A549 (cell line): Measurements from ENCODE around the gene AFF3. TPM values are rescaled to one million over a fixed set of nuclear protein-coding genes. Genes with fewer than 3 reads are reported as not detected.

Experiments used
- ATAC-seq, 2 experiments: fragments of 200-7000 bp in 1 of 2; fragments of >200 bp in 1 of 2; cut with Nextera tagmentation in 1 of 2; cut with Tn5 transposase in 1 of 2; 3 replicates each; pipeline versions ENCODE4 v1.8.0 to v1.9.1; 2018 to 2020; ENCODE audit warnings: mild to moderate bottlenecking in 1 of 2, moderate library complexity in 1 of 2
- CTCF ChIA-PET: fragments of 300-600 bp; sonication (Branson Sonifier 250); formaldehyde crosslinking; extraction: SDS; loops from one replicate; lab custom pipeline; 2021; ENCODE audit warnings: antibody characterized with exemption, inconsistent platforms; lab: Yijun Ruan, JAX
- POLR2A ChIA-PET: fragments of 350-600 bp; formaldehyde crosslinking; extraction: SDS; loops from one replicate; lab custom pipeline; 2021; ENCODE audit warnings: antibody characterized with exemption, inconsistent platforms; lab: Yijun Ruan, JAX
- DNase-seq, 2 experiments: peaks; one replicate each; pipeline versions ENCODE4 v3.0.0 to v3.0.0-alpha.2; 2011 to 2016; ENCODE audit warnings: low read depth in 1 of 2, low spot score in 1 of 2
- FAIRE-seq: peaks from 2 replicates; lab custom pipeline; 2011; peaks lifted over from hg19 to GRCh38; lab: Jason Lieb, UNC
- H3K27ac ChIP-seq, 2 experiments: fragments of >200 bp; sonication (Bioruptor Twin); formaldehyde crosslinking; 3 replicates each; pipeline ENCODE4 v1.5.1; 2016 to 2017
- H3K4me1 ChIP-seq: fragments of >200 bp; sonication (Bioruptor Twin); formaldehyde crosslinking; 3 replicates; pipeline ENCODE4 v1.6.1; 2016
- H3K4me2 ChIP-seq: fragments of >200 bp; sonication (Bioruptor Twin); formaldehyde crosslinking; 3 replicates; pipeline ENCODE4 v1.6.1; 2016
- H3K4me3 ChIP-seq: fragments of >200 bp; sonication (Bioruptor Twin); formaldehyde crosslinking; 3 replicates; pipeline ENCODE4 v1.5.1; 2016
- H3K9me3 ChIP-seq: fragments of >200 bp; sonication (Bioruptor Twin); formaldehyde crosslinking; 3 replicates; pipeline ENCODE4 v1.6.1; 2016
- ATOH8 ChIP-seq: fragments of 250-450 bp; sonication (Bioruptor Pico); IDR thresholded peaks from 2 replicates; pipeline ENCODE4 v1.5.0; 2020; ENCODE audit warnings: low read depth, mild to moderate bottlenecking, moderate library complexity
- CEBPB ChIP-seq, 2 experiments: fragments of >200 bp in 1 of 2; sonication (Bioruptor Twin) in 1 of 2; formaldehyde crosslinking in 1 of 2; IDR thresholded peaks; 2 replicates each; pipeline ENCODE4 v1.6.1; 2012 to 2016
- CHD2 ChIP-seq: fragments of 150-350 bp; IDR thresholded peaks from 2 replicates; pipeline ENCODE4 v1.6.1; 2014; ENCODE audit warnings: low read length; ENCODE audit not compliant: partially characterized antibody
- E2F6 ChIP-seq: IDR thresholded peaks from 2 replicates; pipeline ENCODE4 v1.6.1; 2012; ENCODE audit warnings: low read depth, borderline replicate concordance
- EHF ChIP-seq: fragments of 250-450 bp; sonication (Bioruptor Pico); IDR thresholded peaks from 2 replicates; pipeline ENCODE4 v1.5.0; 2020; ENCODE audit warnings: mild to moderate bottlenecking
- EHMT2 ChIP-seq: fragments of 200-600 bp; sonication (generic); IDR thresholded peaks from 2 replicates; pipeline ENCODE4 v1.6.1; 2016; ENCODE audit warnings: antibody characterized with exemption, low read depth, mild to moderate bottlenecking, moderate library complexity
- ESRRA ChIP-seq: fragments of 150-350 bp; IDR thresholded peaks from 2 replicates; pipeline ENCODE4 v1.6.1; 2014; ENCODE audit warnings: mild to moderate bottlenecking, low read length, borderline replicate concordance
- GATA3 ChIP-seq: IDR thresholded peaks from 2 replicates; pipeline ENCODE4 v1.6.1; 2012; ENCODE audit warnings: borderline replicate concordance
- HDAC2 ChIP-seq: fragments of 200-600 bp; sonication (generic); IDR thresholded peaks from 2 replicates; pipeline ENCODE4 v1.6.1; 2016
- HOXB13 ChIP-seq: fragments of 250-450 bp; sonication (Bioruptor Pico); IDR thresholded peaks from 2 replicates; pipeline ENCODE4 v1.5.0; 2020; ENCODE audit warnings: low read depth, mild to moderate bottlenecking, moderate library complexity
- HOXB5 ChIP-seq: fragments of 250-450 bp; sonication (Bioruptor Pico); IDR thresholded peaks from 2 replicates; pipeline ENCODE4 v1.5.0; 2020; ENCODE audit warnings: mild to moderate bottlenecking, moderate library complexity
- JUN ChIP-seq, 2 experiments: fragments of >200 bp; sonication (Bioruptor Twin); formaldehyde crosslinking; IDR thresholded peaks; 2 replicates in 1 of 2; 3 replicates in 1 of 2; pipeline ENCODE4 v1.6.1; 2016 to 2017
- KDM1A ChIP-seq: fragments of 200-600 bp; sonication (generic); IDR thresholded peaks from 2 replicates; pipeline ENCODE4 v1.6.1; 2016; ENCODE audit warnings: low read depth, mild to moderate bottlenecking
- KDM5A ChIP-seq: fragments of 200-600 bp; sonication (generic); IDR thresholded peaks from 2 replicates; pipeline ENCODE4 v1.6.1; 2016; ENCODE audit warnings: antibody characterized with exemption, mild to moderate bottlenecking
- NR3C1 ChIP-seq: fragments of >200 bp; sonication (Bioruptor Twin); formaldehyde crosslinking; IDR thresholded peaks from 3 replicates; pipeline ENCODE4 v1.6.1; 2017
- PHF8 ChIP-seq: fragments of 200-600 bp; sonication (generic); IDR thresholded peaks from 2 replicates; pipeline ENCODE4 v1.6.1; 2016; ENCODE audit warnings: low read depth, mild to moderate bottlenecking, antibody characterized with exemption, moderate library complexity, borderline replicate concordance
- POLR2A ChIP-seq: IDR thresholded peaks from 2 replicates; pipeline ENCODE4 v1.6.1; 2012; ENCODE audit warnings: mild to moderate bottlenecking, low read length
- POLR2AphosphoS2 ChIP-seq: conservative IDR thresholded peaks from 2 replicates; pipeline ENCODE4 v1.6.1; 2012; ENCODE audit warnings: low read length, improper control_type of control experiment, inconsistent platforms
- RAD21 ChIP-seq, 2 experiments: fragments of >200 bp in 1 of 2; sonication (Bioruptor Twin) in 1 of 2; formaldehyde crosslinking in 1 of 2; IDR thresholded peaks in 1 of 2; conservative IDR thresholded peaks in 1 of 2; 2 replicates in 1 of 2; 3 replicates in 1 of 2; pipeline ENCODE4 v1.6.1; 2012 to 2018; ENCODE audit warnings: inconsistent platforms in 1 of 2
- RARB ChIP-seq: fragments of 250-450 bp; sonication (Bioruptor Pico); IDR thresholded peaks from 2 replicates; pipeline ENCODE4 v1.8.0; 2021; ENCODE audit warnings: mild to moderate bottlenecking, moderate library complexity
- RCOR1 ChIP-seq: fragments of 150-350 bp; IDR thresholded peaks from 2 replicates; pipeline ENCODE4 v1.6.1; 2014; ENCODE audit warnings: antibody characterized with exemption, low read length, low read depth
- REST ChIP-seq: fragments of 200-600 bp; sonication (generic); IDR thresholded peaks from 2 replicates; pipeline ENCODE4 v1.6.1; 2016; ENCODE audit warnings: antibody characterized with exemption, mild to moderate bottlenecking, moderate library complexity
- RFX5 ChIP-seq: fragments of 450-650 bp; IDR thresholded peaks from 2 replicates; pipeline ENCODE4 v1.7.1; 2014; ENCODE audit warnings: antibody characterized with exemption, mild to moderate bottlenecking, moderate library complexity
- RNF2 ChIP-seq: fragments of 200-600 bp; sonication (generic); IDR thresholded peaks from 2 replicates; pipeline ENCODE4 v1.6.1; 2016; ENCODE audit warnings: low read depth, mild to moderate bottlenecking, antibody characterized with exemption, moderate library complexity, borderline replicate concordance
- SMC3 ChIP-seq: fragments of >200 bp; sonication (Bioruptor Twin); formaldehyde crosslinking; IDR thresholded peaks from 3 replicates; pipeline ENCODE4 v1.6.1; 2018; ENCODE audit warnings: inconsistent platforms
- SREBF2 ChIP-seq: fragments of 450-650 bp; IDR thresholded peaks from 2 replicates; pipeline ENCODE4 v1.6.1; 2014; ENCODE audit warnings: mild to moderate bottlenecking, moderate library complexity
- TFCP2L1 ChIP-seq: fragments of 250-450 bp; sonication (Bioruptor Pico); IDR thresholded peaks from 2 replicates; pipeline ENCODE4 v1.5.0; 2021; ENCODE audit warnings: mild to moderate bottlenecking
- ZNF302 ChIP-seq: fragments of 250-450 bp; sonication (Bioruptor Pico); IDR thresholded peaks from 2 replicates; pipeline ENCODE4 v1.9.0; 2021; ENCODE audit warnings: inconsistent platforms, mild to moderate bottlenecking, moderate library complexity
- WGBS: methylation state at CpG from one replicate; pipeline ENCODE4 v1.1.6; 2017; ENCODE audit errors: missing lambda C conversion rate; 5-methylcytosine and 5-hydroxymethylcytosine counted together
- polyA plus RNA-seq, 4 experiments: library from polyadenylated mRNA; depleted of rRNA in 3 of 4; stranded (reverse); fragments of >200 nt; fragmentation: RNase III in 1 of 4; extraction: RNeasy Plus Mini Kit Qiagen cat#74134 plus additional on column Dnase treatment in 1 of 4; gene quantifications; 2 replicates in 3 of 4; 3 replicates in 1 of 4; pipeline ENCODE4 v1.2.3, GENCODE V29; 2011 to 2017

The AFF3 gene
- polyA plus RNA-seq, 2 of the 4 experiments (the other 2 are of a cell fraction), result not detected

GRCh38 chr2:99512181-99512591 lies 630.2 kb downstream of the AFF3 start:
- POLR2A ChIA-PET, result no interaction called here
- FAIRE-seq, result no peak
- DNase-seq, result no peak
- Histone ChIP-seq H3K27ac (no peak overlapping the region), H3K4me3 (no peak overlapping the region), H3K4me1 (no peaks in the 10 kb centered on the region), H3K4me2 (no peak overlapping the region), H3K9me3 (no peaks in the 10 kb centered on the region)
- WGBS, result 78% methylated on average over 1 of the region's 1 CpG
- TF ChIP-seq CEBPB (IDR thresholded peaks at IDR 0.05) (no peak), REST (no peak), SMC3 (no peak), RFX5 (no peak), KDM5A (no peak), ESRRA (no peak), E2F6 (no peak), PHF8 (no peak), CHD2 (no peak), TFCP2L1 (CRISPR knock-in tag) (no peak), EHF (no peak), POLR2AphosphoS2 (no peak), KDM1A (no peak)
- no peak for ATAC-seq
- CTCF ChIA-PET, result interaction anchor here (1.4 kb wide), 1 partner anchor 749 kb away, joined by 3 read pairs; no protein-coding TSS in a partner anchor

GRCh38 chr2:99509387-99509786 lies 633.0 kb downstream of the AFF3 start:
- ChIA-PET CTCF (interaction anchor here (1.4 kb wide), 1 partner anchor 19 kb away, joined by 3 read pairs; the partner anchor contains the start of gene REV1), POLR2A (no interaction called here)
- no peak for DNase-seq

GRCh38 chr2:99507937-99508818 lies 634.2 kb downstream of the AFF3 start:
- no peak for FAIRE-seq
- ATAC-seq, result no peak
- POLR2A ChIA-PET, result no interaction called here
- TF ChIP-seq EHMT2, result no peak
- TF ChIP-seq RARB (CRISPR knock-in tag), result no peak
- no peak for TF ChIP-seq POLR2A
- TF ChIP-seq SREBF2, result no peak
- TF ChIP-seq GATA3, result no peak
- TF ChIP-seq SMC3, result no peak
- no peak for TF ChIP-seq ZNF302 (CRISPR knock-in tag)
- no peak for TF ChIP-seq RFX5
- no peak for TF ChIP-seq NR3C1
- TF ChIP-seq ATOH8, result no peak
- no peak for TF ChIP-seq HOXB5
- no peak for TF ChIP-seq HOXB13
- TF ChIP-seq ESRRA, result no peak
- no peak for TF ChIP-seq E2F6
- no peak for TF ChIP-seq RAD21 (conservative IDR thresholded peaks at IDR 0.05 in 1 of 2, IDR thresholded peaks at IDR 0.05 in 1 of 2)
- TF ChIP-seq RCOR1, result no peak
- no peak for TF ChIP-seq HDAC2
- TF ChIP-seq, all 56 proteins: peak for 0
- Histone ChIP-seq H3K9me3 (no peaks in the 10 kb centered on the region), H3K4me2 (no peak overlapping the region), H3K4me1 (no peaks in the 10 kb centered on the region), H3K27ac (no peak overlapping the region), H3K4me3 (no peak overlapping the region)
- 68% methylated on average over 7 of the region's 7 CpGs for WGBS
- CTCF ChIA-PET, result no interaction called here
- no peak for DNase-seq

More at GRCh38 chr2:99509387-99509786, 633.0 kb downstream of the AFF3 start:
- ATAC-seq (no peak), FAIRE-seq (no peak)
- Histone ChIP-seq H3K4me2 (no peak overlapping the region), H3K4me1 (no peaks in the 10 kb centered on the region), H3K27ac (no peak overlapping the region), H3K4me3 (no peak overlapping the region), H3K9me3 (no peaks in the 10 kb centered on the region)
- WGBS, result 49% methylated on average over 4 of the region's 4 CpGs
- TF ChIP-seq JUN (IDR thresholded peaks at IDR 0.05) (no peak), KDM1A (no peak), RNF2 (no peak)
